Measurements from ENCODE around the gene BAHD1.

DNA sequence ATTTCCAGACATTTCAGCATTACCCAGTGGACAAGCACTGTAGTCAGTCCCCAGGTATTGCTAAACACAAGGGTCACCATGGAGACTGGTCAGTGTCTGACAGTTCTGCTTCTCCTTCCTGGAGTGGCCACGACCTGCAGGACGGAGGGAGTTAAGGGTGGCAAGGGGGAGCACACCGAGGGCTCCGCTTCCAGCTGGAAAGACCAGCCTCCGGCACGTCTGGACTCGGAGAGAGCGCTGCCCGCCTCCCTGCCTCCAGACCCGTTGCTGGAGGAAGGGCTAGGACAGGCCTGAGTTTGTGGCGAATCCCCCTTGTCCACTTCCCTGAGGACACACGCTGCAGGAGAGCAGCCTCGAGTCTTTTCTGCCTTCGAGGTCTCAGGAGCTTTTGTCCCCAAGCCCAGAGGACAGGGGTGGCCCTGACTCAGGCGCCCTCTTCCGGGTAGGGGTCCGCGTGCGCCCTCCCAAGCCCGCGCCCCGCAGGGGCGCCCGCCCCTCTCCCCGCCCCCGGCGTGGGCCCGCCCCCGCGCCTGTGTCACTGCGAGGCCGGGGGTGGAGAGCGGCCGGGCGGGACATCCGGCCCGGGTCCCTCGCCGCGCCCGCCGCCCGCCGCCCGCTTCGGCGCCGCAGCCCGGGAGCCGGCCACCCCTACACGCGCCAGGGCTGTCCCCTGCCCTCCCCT, 29.8 kb downstream of the BAHD1 start, which contains the start of gene CHST14:
- no peak for TF ChIP-seq OSR1 (CRISPR knock-in tag; IDR thresholded peaks at IDR 0.05)
- no peak for TF ChIP-seq SNAI2 (CRISPR knock-in tag; IDR thresholded peaks at IDR 0.05)
- TF ChIP-seq RARB (CRISPR knock-in tag; IDR thresholded peaks at IDR 0.05), result no peak
- TF ChIP-seq, protein P1, sequence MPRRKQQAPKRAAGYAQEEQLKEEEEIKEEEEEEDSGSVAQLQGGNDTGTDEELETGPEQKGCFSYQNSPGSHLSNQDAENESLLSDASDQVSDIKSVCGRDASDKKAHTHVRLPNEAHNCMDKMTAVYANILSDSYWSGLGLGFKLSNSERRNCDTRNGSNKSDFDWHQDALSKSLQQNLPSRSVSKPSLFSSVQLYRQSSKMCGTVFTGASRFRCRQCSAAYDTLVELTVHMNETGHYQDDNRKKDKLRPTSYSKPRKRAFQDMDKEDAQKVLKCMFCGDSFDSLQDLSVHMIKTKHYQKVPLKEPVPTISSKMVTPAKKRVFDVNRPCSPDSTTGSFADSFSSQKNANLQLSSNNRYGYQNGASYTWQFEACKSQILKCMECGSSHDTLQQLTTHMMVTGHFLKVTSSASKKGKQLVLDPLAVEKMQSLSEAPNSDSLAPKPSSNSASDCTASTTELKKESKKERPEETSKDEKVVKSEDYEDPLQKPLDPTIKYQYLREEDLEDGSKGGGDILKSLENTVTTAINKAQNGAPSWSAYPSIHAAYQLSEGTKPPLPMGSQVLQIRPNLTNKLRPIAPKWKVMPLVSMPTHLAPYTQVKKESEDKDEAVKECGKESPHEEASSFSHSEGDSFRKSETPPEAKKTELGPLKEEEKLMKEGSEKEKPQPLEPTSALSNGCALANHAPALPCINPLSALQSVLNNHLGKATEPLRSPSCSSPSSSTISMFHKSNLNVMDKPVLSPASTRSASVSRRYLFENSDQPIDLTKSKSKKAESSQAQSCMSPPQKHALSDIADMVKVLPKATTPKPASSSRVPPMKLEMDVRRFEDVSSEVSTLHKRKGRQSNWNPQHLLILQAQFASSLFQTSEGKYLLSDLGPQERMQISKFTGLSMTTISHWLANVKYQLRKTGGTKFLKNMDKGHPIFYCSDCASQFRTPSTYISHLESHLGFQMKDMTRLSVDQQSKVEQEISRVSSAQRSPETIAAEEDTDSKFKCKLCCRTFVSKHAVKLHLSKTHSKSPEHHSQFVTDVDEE (CRISPR knock-in tag; IDR thresholded peaks at IDR 0.05), result no peak
- TF ChIP-seq, protein P2, sequence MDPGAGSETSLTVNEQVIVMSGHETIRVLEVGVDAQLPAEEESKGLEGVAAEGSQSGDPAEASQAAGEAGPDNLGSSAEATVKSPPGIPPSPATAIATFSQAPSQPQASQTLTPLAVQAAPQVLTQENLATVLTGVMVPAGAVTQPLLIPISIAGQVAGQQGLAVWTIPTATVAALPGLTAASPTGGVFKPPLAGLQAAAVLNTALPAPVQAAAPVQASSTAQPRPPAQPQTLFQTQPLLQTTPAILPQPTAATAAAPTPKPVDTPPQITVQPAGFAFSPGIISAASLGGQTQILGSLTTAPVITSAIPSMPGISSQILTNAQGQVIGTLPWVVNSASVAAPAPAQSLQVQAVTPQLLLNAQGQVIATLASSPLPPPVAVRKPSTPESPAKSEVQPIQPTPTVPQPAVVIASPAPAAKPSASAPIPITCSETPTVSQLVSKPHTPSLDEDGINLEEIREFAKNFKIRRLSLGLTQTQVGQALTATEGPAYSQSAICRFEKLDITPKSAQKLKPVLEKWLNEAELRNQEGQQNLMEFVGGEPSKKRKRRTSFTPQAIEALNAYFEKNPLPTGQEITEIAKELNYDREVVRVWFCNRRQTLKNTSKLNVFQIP (CRISPR knock-in tag; IDR thresholded peaks at IDR 0.05; ENCODE audit: borderline replicate concordance, low read depth), result no peak
- TF ChIP-seq ZNF565 (CRISPR knock-in tag; conservative IDR thresholded peaks at IDR 0.05; ENCODE audit: low read depth), result no peak
- TF ChIP-seq GLIS3 (CRISPR knock-in tag; IDR thresholded peaks at IDR 0.05), result no peak
- TF ChIP-seq, protein P3, sequence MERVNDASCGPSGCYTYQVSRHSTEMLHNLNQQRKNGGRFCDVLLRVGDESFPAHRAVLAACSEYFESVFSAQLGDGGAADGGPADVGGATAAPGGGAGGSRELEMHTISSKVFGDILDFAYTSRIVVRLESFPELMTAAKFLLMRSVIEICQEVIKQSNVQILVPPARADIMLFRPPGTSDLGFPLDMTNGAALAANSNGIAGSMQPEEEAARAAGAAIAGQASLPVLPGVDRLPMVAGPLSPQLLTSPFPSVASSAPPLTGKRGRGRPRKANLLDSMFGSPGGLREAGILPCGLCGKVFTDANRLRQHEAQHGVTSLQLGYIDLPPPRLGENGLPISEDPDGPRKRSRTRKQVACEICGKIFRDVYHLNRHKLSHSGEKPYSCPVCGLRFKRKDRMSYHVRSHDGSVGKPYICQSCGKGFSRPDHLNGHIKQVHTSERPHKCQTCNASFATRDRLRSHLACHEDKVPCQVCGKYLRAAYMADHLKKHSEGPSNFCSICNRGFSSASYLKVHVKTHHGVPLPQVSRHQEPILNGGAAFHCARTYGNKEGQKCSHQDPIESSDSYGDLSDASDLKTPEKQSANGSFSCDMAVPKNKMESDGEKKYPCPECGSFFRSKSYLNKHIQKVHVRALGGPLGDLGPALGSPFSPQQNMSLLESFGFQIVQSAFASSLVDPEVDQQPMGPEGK (CRISPR knock-in tag; IDR thresholded peaks at IDR 0.05; ENCODE audit: borderline replicate concordance), result no peak
- no peak for TF ChIP-seq TOX (CRISPR knock-in tag; IDR thresholded peaks at IDR 0.05; ENCODE audit: borderline replicate concordance)
- TF ChIP-seq TCF4 (CRISPR knock-in tag; IDR thresholded peaks at IDR 0.05; ENCODE audit: borderline replicate concordance), result no peak

All from SK-N-SH treated with all-trans-retinoic acid at 6 μM for 48 hours (cell line).